Astrocyte (in vitro differentiated cells and primary cell): ENCODE data around the gene RAPGEF2. TPM values are rescaled to one million over a fixed set of nuclear protein-coding genes. Genes with fewer than 3 reads are reported as not detected.

ENCODE experiments used
- DNase-seq: peaks from one replicate; pipeline ENCODE4 v3.0.0-alpha.2; 2010; ENCODE audit warnings: low read depth
- FAIRE-seq: peaks from 2 replicates; lab custom pipeline; 2011; peaks lifted over from hg19 to GRCh38; lab: Jason Lieb, UNC
- H2AFZ ChIP-seq: 2 replicates; pipeline ENCODE4 v1.6.0; 2012; ENCODE audit warnings: low read depth, low read length, inconsistent platforms
- H3K27ac ChIP-seq: 2 replicates; pipeline ENCODE4 v1.5.1; 2011; ENCODE audit warnings: low read depth, low read length, inconsistent platforms
- H3K27me3 ChIP-seq: 2 replicates; pipeline ENCODE4 v1.6.0; 2011; ENCODE audit warnings: low read length, inconsistent platforms; ENCODE audit not compliant: insufficient read depth
- H3K36me3 ChIP-seq: 2 replicates; pipeline ENCODE4 v1.5.1; 2011; ENCODE audit warnings: low read length, inconsistent platforms; ENCODE audit not compliant: insufficient read depth
- H3K4me1 ChIP-seq: 2 replicates; pipeline ENCODE4 v1.5.1; 2011; ENCODE audit warnings: low read length, inconsistent platforms; ENCODE audit not compliant: insufficient read depth
- H3K4me2 ChIP-seq: 2 replicates; pipeline ENCODE4 v1.6.0; 2012; ENCODE audit warnings: low read length, inconsistent platforms
- H3K4me3 ChIP-seq: 2 replicates; pipeline ENCODE4 v1.5.1; 2011; ENCODE audit warnings: low read depth, mild to moderate bottlenecking, low read length, inconsistent platforms; ENCODE audit not compliant: insufficient read depth
- H3K79me2 ChIP-seq: 2 replicates; pipeline ENCODE4 v1.6.0; 2012; ENCODE audit warnings: mild to moderate bottlenecking, low read length, inconsistent platforms; ENCODE audit not compliant: insufficient read depth
- H3K9ac ChIP-seq: 2 replicates; pipeline ENCODE4 v1.6.0; 2012; ENCODE audit warnings: mild to moderate bottlenecking, low read length, inconsistent platforms
- H3K9me3 ChIP-seq: 2 replicates; pipeline ENCODE4 v1.5.1; 2012; ENCODE audit warnings: low read depth, mild to moderate bottlenecking, low read length, inconsistent platforms; ENCODE audit not compliant: insufficient read depth
- H4K20me1 ChIP-seq: 2 replicates; pipeline ENCODE4 v1.6.0; 2012; ENCODE audit warnings: low read length, inconsistent platforms; ENCODE audit not compliant: insufficient read depth
- H3K27ac Mint-ChIP-seq: one replicate; pipeline ENCODE4 v1.8.0; 2021; ENCODE audit warnings: mild to moderate bottlenecking, mixed read lengths; ENCODE audit not compliant: unreplicated experiment
- H3K27me3 Mint-ChIP-seq: one replicate; pipeline ENCODE4 v1.8.0; 2021; ENCODE audit warnings: low read depth, mixed read lengths; ENCODE audit not compliant: unreplicated experiment
- H3K36me3 Mint-ChIP-seq: one replicate; pipeline ENCODE4 v1.8.0; 2021; ENCODE audit warnings: low read depth, mixed read lengths; ENCODE audit not compliant: unreplicated experiment
- H3K4me1 Mint-ChIP-seq: one replicate; pipeline ENCODE4 v1.8.0; 2021; ENCODE audit warnings: low read depth, mixed read lengths; ENCODE audit not compliant: unreplicated experiment
- H3K4me3 Mint-ChIP-seq: one replicate; pipeline ENCODE4 v1.8.0; 2021; ENCODE audit warnings: mild to moderate bottlenecking, moderate library complexity, mixed read lengths; ENCODE audit not compliant: unreplicated experiment
- H3K9me3 Mint-ChIP-seq: one replicate; pipeline ENCODE4 v1.8.0; 2021; ENCODE audit warnings: mild to moderate bottlenecking, mixed read lengths; ENCODE audit not compliant: unreplicated experiment
- EZH2 ChIP-seq: IDR thresholded peaks from 2 replicates; pipeline ENCODE4 v1.6.1; 2012; ENCODE audit warnings: mild to moderate bottlenecking, low read length, inconsistent platforms; ENCODE audit not compliant: insufficient read depth
- total RNA-seq: library from RNA; stranded (reverse); gene quantifications from 2 replicates; pipeline ENCODE4 v1.2.1, GENCODE V29; 2021
- TF ChIP-seq, protein P1 (sequence below): IDR thresholded peaks from 2 replicates; pipeline ENCODE4 v1.5.1; 2011; ENCODE audit warnings: low read depth, mild to moderate bottlenecking, inconsistent platforms, low read length, moderate library complexity; ENCODE audit not compliant: insufficient read depth

The RAPGEF2 gene
- total RNA-seq, 1 donor from 2014 or later = 59.0 TPM

DNA sequence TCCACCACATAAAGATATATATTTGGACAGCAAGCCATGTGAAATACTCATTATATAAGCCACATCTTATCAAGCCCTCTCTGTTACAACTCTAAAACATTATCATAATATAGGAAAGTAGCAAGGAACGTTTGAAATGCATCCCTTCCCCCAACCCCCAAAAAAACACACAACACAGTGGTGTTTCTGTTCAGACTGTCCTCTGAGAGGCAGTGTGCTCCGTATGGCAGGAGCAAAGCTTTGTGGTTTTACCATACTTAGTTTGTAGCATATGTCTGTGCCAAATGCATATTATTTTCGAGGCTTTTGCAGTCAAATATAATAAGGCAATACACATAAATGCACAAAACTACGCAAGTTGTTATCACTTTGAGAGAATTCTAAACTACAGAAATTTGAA, 194.2 kb downstream of the RAPGEF2 start:
- Histone ChIP-seq H3K27me3 (no peaks in the 10 kb centered on the region), H3K4me3 (no peak overlapping the region), H3K4me2 (peak overlapping the region; percentile 7), H2AFZ (no peak overlapping the region), H3K36me3 (no peaks in the 10 kb centered on the region), H4K20me1 (no peaks in the 10 kb centered on the region), H3K79me2 (peaks cover 20% of the 10 kb centered on the region), H3K4me1 (peaks cover 27% of the 10 kb centered on the region), H3K9me3 (no peaks in the 10 kb centered on the region), H3K9ac (no peak overlapping the region), H3K27ac (peak overlapping the region; percentile 1)
- no peak for TF ChIP-seq EZH2
- TF ChIP-seq, protein P1, sequence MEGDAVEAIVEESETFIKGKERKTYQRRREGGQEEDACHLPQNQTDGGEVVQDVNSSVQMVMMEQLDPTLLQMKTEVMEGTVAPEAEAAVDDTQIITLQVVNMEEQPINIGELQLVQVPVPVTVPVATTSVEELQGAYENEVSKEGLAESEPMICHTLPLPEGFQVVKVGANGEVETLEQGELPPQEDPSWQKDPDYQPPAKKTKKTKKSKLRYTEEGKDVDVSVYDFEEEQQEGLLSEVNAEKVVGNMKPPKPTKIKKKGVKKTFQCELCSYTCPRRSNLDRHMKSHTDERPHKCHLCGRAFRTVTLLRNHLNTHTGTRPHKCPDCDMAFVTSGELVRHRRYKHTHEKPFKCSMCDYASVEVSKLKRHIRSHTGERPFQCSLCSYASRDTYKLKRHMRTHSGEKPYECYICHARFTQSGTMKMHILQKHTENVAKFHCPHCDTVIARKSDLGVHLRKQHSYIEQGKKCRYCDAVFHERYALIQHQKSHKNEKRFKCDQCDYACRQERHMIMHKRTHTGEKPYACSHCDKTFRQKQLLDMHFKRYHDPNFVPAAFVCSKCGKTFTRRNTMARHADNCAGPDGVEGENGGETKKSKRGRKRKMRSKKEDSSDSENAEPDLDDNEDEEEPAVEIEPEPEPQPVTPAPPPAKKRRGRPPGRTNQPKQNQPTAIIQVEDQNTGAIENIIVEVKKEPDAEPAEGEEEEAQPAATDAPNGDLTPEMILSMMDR = no peak
- Mint-ChIP-seq H3K9me3 (no peaks in the 10 kb centered on the region), H3K4me1 (peaks cover 31% of the 10 kb centered on the region), H3K27ac (peak overlapping the region; percentile 78), H3K36me3 (peaks cover 2% of the 10 kb centered on the region), H3K4me3 (peak overlapping the region; percentile 47), H3K27me3 (no peaks in the 10 kb centered on the region)
- DNase-seq (no peak), FAIRE-seq (no peak)

DNA sequence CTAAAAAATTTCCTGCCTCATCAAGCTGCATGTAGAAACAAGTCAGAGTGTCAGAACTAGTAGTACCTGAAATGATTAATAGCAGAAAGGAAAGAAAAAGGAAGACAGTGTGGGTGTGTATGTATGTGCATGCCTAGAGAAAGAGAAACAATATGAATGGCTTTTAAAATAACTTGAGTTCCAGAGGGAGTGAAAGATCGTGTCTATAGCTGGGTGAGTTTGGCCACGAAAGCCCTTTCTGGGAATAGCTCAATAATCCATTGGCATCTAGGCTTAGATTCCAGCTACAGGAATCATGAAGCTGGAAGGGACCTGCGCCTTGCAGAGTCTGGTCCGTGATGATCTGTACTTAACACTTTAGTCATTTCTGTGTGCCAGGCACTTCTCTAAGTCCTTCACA, 195.6 kb downstream of the RAPGEF2 start:
- Histone ChIP-seq H3K4me3 (peak overlapping the region; percentile 25), H3K9me3 (no peaks in the 10 kb centered on the region), H3K36me3 (no peaks in the 10 kb centered on the region), H3K4me2 (peak overlapping the region; percentile 70), H3K27me3 (no peaks in the 10 kb centered on the region), H2AFZ (no peak overlapping the region), H3K4me1 (peaks cover 27% of the 10 kb centered on the region), H4K20me1 (no peaks in the 10 kb centered on the region), H3K9ac (peak overlapping the region; percentile 11), H3K27ac (peak overlapping the region; percentile 33), H3K79me2 (peaks cover 14% of the 10 kb centered on the region)
- FAIRE-seq = peak; percentile 96
- no peaks in the 10 kb centered on the region for H3K9me3 Mint-ChIP-seq
- peaks cover 27% of the 10 kb centered on the region for H3K4me1 Mint-ChIP-seq
- no peaks in the 10 kb centered on the region for H3K27me3 Mint-ChIP-seq
- no peak for TF ChIP-seq EZH2
- TF ChIP-seq, protein P1 = no peak
- H3K27ac Mint-ChIP-seq = peak overlapping the region; percentile 93
- peaks cover 2% of the 10 kb centered on the region for H3K36me3 Mint-ChIP-seq
- peak; percentile 87 for DNase-seq
- H3K4me3 Mint-ChIP-seq = peak overlapping the region; percentile 34

DNA sequence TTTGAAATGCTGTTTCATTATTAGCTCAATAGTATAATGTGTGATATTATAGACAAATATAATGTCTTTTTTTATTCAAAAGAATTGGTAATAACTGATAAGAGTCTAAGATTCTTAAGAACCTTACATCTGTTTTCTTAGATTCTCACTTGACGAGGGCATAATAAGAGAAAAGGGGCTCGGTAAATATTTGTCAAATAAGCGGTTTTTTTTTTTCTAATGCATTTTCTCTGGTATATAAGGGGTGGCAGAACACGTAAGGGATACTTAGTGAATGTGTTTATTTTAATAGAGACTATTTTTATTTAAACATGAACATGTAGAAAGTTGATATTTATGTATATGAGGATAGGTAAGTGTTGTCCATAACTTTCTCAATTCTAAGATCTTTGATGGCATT, 200.6 kb downstream of the RAPGEF2 start:
- TF ChIP-seq, protein P1 = no peak
- no peak for TF ChIP-seq EZH2
- peaks cover 8% of the 10 kb centered on the region for H3K79me2 ChIP-seq
- no peaks in the 10 kb centered on the region for H3K36me3 ChIP-seq
- Mint-ChIP-seq H3K36me3 (peaks cover 13% of the 10 kb centered on the region), H3K27me3 (no peaks in the 10 kb centered on the region), H3K4me3 (no peak overlapping the region), H3K9me3 (no peaks in the 10 kb centered on the region), H3K4me1 (peaks cover 23% of the 10 kb centered on the region), H3K27ac (no peak overlapping the region)
- H3K9ac ChIP-seq = no peak overlapping the region
- no peak overlapping the region for H2AFZ ChIP-seq
- H3K27me3 ChIP-seq = no peaks in the 10 kb centered on the region
- no peak overlapping the region for H3K27ac ChIP-seq
- H4K20me1 ChIP-seq = no peaks in the 10 kb centered on the region
- DNase-seq (no peak), FAIRE-seq (no peak)
- no peak overlapping the region for H3K4me3 ChIP-seq
- H3K9me3 ChIP-seq = no peaks in the 10 kb centered on the region
- H3K4me2 ChIP-seq = no peak overlapping the region
- peaks cover 15% of the 10 kb centered on the region for H3K4me1 ChIP-seq
